Measurements from ENCODE around the gene EGLN3. TPM values are rescaled to one million over a fixed set of nuclear protein-coding genes. Genes with fewer than 3 reads are reported as not detected.

EGLN3 gene
- total RNA-seq, 1 donor from 2014 or later, result 14.2 TPM

DNA sequence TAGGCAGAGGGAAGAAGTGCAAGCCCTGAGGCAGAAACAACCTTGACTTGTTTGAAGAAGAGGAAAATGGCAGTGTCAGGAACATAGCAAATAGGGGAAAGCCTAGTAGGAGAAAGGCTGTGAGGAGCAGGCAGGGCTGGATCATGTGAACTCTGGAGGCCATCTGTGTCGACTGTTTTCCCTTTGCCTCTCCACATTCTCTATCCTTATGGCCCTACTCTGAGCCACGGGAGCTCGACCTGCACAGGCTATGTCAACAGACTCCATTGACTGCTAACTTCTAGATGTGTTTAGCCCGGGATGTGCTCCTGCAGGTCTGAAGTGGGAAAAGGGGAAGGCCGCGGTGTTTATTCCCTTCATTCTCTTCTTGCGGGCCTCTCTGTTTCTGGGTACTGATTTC lies 35.2 kb downstream of the EGLN3 start:
- peaks cover 23% of the 10 kb centered on the region for H3K4me1 Mint-ChIP-seq (ENCODE audit: unreplicated experiment)
- H3K27me3 Mint-ChIP-seq (ENCODE audit: unreplicated experiment), result no peaks in the 10 kb centered on the region
- DNase-seq (ENCODE audit: low spot score), result no peak
- no peak overlapping the region for H3K4me3 Mint-ChIP-seq (ENCODE audit: unreplicated experiment)
- H3K9me3 Mint-ChIP-seq (ENCODE audit: unreplicated experiment), result no peaks in the 10 kb centered on the region
- H3K36me3 Mint-ChIP-seq (ENCODE audit: low read depth, unreplicated experiment), result no peaks in the 10 kb centered on the region
- TF ChIP-seq, protein P1, sequence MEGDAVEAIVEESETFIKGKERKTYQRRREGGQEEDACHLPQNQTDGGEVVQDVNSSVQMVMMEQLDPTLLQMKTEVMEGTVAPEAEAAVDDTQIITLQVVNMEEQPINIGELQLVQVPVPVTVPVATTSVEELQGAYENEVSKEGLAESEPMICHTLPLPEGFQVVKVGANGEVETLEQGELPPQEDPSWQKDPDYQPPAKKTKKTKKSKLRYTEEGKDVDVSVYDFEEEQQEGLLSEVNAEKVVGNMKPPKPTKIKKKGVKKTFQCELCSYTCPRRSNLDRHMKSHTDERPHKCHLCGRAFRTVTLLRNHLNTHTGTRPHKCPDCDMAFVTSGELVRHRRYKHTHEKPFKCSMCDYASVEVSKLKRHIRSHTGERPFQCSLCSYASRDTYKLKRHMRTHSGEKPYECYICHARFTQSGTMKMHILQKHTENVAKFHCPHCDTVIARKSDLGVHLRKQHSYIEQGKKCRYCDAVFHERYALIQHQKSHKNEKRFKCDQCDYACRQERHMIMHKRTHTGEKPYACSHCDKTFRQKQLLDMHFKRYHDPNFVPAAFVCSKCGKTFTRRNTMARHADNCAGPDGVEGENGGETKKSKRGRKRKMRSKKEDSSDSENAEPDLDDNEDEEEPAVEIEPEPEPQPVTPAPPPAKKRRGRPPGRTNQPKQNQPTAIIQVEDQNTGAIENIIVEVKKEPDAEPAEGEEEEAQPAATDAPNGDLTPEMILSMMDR (IDR thresholded peaks at IDR 0.05; ENCODE audit: unreplicated experiment), result no peak
- H3K27ac Mint-ChIP-seq (ENCODE audit: unreplicated experiment), result no peak overlapping the region

GRCh38 chr14:33914676-33915516 lies 36.0 kb downstream of the EGLN3 start:
- Mint-ChIP-seq H3K27ac (ENCODE audit: unreplicated experiment) (no peak overlapping the region), H3K27me3 (ENCODE audit: unreplicated experiment) (no peaks in the 10 kb centered on the region), H3K4me3 (ENCODE audit: unreplicated experiment) (no peak overlapping the region), H3K36me3 (ENCODE audit: low read depth, unreplicated experiment) (no peaks in the 10 kb centered on the region), H3K9me3 (ENCODE audit: unreplicated experiment) (no peaks in the 10 kb centered on the region), H3K4me1 (ENCODE audit: unreplicated experiment) (peaks cover 23% of the 10 kb centered on the region)
- DNase-seq (ENCODE audit: low spot score), result no peak
- TF ChIP-seq, protein P1 (IDR thresholded peaks at IDR 0.05; ENCODE audit: unreplicated experiment), result no peak

- H3K36me3 Mint-ChIP-seq (ENCODE audit: low read depth, unreplicated experiment), result no peaks in the 10 kb centered on the region
These were observed 39.8 kb downstream of the EGLN3 start for GRCh38 chr14:33911046-33911445.

GRCh38 chr14:33910435-33910834 lies 40.4 kb downstream of the EGLN3 start:
- H3K27ac Mint-ChIP-seq (ENCODE audit: unreplicated experiment), result no peak overlapping the region
- H3K27me3 Mint-ChIP-seq (ENCODE audit: unreplicated experiment), result no peaks in the 10 kb centered on the region
- no peaks in the 10 kb centered on the region for H3K9me3 Mint-ChIP-seq (ENCODE audit: unreplicated experiment)
- H3K4me3 Mint-ChIP-seq (ENCODE audit: unreplicated experiment), result no peak overlapping the region
- no peaks in the 10 kb centered on the region for H3K36me3 Mint-ChIP-seq (ENCODE audit: low read depth, unreplicated experiment)
- no peak for DNase-seq (ENCODE audit: low spot score)
- H3K4me1 Mint-ChIP-seq (ENCODE audit: unreplicated experiment), result peaks cover 17% of the 10 kb centered on the region
- TF ChIP-seq, protein P1 (IDR thresholded peaks at IDR 0.05; ENCODE audit: unreplicated experiment), result no peak

More at GRCh38 chr14:33911046-33911445, 39.8 kb downstream of the EGLN3 start:
- H3K27ac Mint-ChIP-seq (ENCODE audit: unreplicated experiment), result no peak overlapping the region
- H3K9me3 Mint-ChIP-seq (ENCODE audit: unreplicated experiment), result no peaks in the 10 kb centered on the region
- H3K4me3 Mint-ChIP-seq (ENCODE audit: unreplicated experiment), result no peak overlapping the region
- TF ChIP-seq, protein P1 (IDR thresholded peaks at IDR 0.05; ENCODE audit: unreplicated experiment), result no peak
- H3K4me1 Mint-ChIP-seq (ENCODE audit: unreplicated experiment), result peaks cover 21% of the 10 kb centered on the region
- no peak for DNase-seq (ENCODE audit: low spot score)
- H3K27me3 Mint-ChIP-seq (ENCODE audit: unreplicated experiment), result no peaks in the 10 kb centered on the region

DNA sequence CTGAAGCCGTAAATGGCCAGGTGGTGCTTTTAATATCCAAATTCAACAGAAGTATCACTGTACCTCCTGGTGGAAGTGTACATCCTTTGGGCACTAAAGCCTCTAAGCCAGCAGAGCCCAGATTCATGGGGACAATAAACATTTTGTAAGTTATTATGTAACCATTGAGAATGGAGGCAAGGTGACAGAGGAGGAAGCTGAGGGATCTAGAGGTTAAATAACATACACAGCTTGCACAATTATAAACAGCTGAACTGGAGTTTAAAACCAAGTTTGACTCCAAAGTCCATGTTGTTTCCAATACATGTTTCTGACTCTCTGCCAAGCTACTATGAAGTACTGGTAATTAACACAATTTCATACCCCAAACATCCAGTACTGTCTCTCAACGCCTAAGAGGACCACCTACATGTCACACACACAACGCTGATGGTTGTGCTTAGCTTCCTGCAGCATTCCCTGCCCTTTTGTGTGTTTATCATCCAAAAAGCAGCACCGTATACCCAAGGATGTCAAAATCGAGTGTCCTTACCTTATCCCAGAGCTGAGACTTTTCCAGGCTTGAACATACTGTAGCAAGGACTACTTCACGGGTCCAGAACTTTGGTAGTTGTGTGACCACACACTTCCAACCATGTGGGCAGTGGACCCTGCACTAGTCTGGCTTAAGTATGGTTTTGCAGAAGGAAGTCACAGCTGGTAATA lies 41.3 kb downstream of the EGLN3 start:
- TF ChIP-seq, protein P1 (IDR thresholded peaks at IDR 0.05; ENCODE audit: unreplicated experiment), result no peak
- no peaks in the 10 kb centered on the region for H3K27me3 Mint-ChIP-seq (ENCODE audit: unreplicated experiment)
- no peaks in the 10 kb centered on the region for H3K36me3 Mint-ChIP-seq (ENCODE audit: low read depth, unreplicated experiment)
- no peaks in the 10 kb centered on the region for H3K9me3 Mint-ChIP-seq (ENCODE audit: unreplicated experiment)
- H3K4me3 Mint-ChIP-seq (ENCODE audit: unreplicated experiment), result no peak overlapping the region
- no peak for DNase-seq (ENCODE audit: low spot score)
- peaks cover 16% of the 10 kb centered on the region for H3K4me1 Mint-ChIP-seq (ENCODE audit: unreplicated experiment)
- no peak overlapping the region for H3K27ac Mint-ChIP-seq (ENCODE audit: unreplicated experiment)
